ENCODE results near the gene PPP1R12B. TPM values are rescaled to one million over a fixed set of nuclear protein-coding genes. Genes with fewer than 3 reads are reported as not detected.

PPP1R12B gene
- total RNA-seq, 3 donors from 2014 or later, result 80.9 to 655 (median 89.0) TPM

DNA sequence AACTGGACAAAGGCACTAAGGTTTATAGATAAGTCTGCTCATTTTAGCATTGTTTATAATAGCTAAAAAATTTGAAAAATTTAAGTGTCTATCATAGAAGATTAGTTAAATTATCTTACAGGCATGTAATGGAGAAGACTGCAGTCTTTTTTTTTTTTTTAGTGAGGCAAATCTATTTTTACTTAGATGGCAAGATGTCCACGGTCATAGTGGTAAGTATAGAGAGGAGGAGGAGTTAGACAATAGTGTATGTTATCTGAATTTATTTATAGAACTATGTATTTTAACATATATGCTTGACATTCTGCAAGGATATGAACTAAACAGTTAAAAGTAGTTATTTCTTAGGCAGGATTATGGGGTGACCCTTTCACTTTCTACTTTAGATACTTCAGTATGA lies 212.7 kb downstream of the PPP1R12B start:
- ATAC-seq (no peak), DNase-seq (no peak)
- Histone ChIP-seq H3K4me3 (no peak overlapping the region), H3K4me1 (ENCODE audit: low read depth) (peaks cover 8% of the 10 kb centered on the region), H3K9me3 (no peaks in the 10 kb centered on the region), H3K36me3 (ENCODE audit: low read depth) (no peaks in the 10 kb centered on the region)
- intact Hi-C loops (cut with DNase I, micrococcal nuclease), result no loop called here
- TF ChIP-seq, protein P1, sequence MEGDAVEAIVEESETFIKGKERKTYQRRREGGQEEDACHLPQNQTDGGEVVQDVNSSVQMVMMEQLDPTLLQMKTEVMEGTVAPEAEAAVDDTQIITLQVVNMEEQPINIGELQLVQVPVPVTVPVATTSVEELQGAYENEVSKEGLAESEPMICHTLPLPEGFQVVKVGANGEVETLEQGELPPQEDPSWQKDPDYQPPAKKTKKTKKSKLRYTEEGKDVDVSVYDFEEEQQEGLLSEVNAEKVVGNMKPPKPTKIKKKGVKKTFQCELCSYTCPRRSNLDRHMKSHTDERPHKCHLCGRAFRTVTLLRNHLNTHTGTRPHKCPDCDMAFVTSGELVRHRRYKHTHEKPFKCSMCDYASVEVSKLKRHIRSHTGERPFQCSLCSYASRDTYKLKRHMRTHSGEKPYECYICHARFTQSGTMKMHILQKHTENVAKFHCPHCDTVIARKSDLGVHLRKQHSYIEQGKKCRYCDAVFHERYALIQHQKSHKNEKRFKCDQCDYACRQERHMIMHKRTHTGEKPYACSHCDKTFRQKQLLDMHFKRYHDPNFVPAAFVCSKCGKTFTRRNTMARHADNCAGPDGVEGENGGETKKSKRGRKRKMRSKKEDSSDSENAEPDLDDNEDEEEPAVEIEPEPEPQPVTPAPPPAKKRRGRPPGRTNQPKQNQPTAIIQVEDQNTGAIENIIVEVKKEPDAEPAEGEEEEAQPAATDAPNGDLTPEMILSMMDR (IDR thresholded peaks at IDR 0.05), result no peak

- no peak for DNase-seq
- H3K4me3 ChIP-seq, result no peak overlapping the region
- H3K36me3 ChIP-seq (ENCODE audit: low read depth), result no peaks in the 10 kb centered on the region
- no peaks in the 10 kb centered on the region for H3K9me3 ChIP-seq
- TF ChIP-seq, protein P1 (IDR thresholded peaks at IDR 0.05), result no peak
- intact Hi-C loops (cut with DNase I, micrococcal nuclease), result no loop called here
- peaks cover 8% of the 10 kb centered on the region for H3K4me1 ChIP-seq (ENCODE audit: low read depth)
- ATAC-seq, result no peak
These were observed 213.4 kb downstream of the PPP1R12B start for GRCh38 chr1:202561726-202562443.

GRCh38 chr1:202562444-202563060 lies 214.1 kb downstream of the PPP1R12B start:
- intact Hi-C loops (cut with DNase I, micrococcal nuclease), result no loop called here
- ATAC-seq (no peak), DNase-seq (no peak)
- Histone ChIP-seq H3K36me3 (ENCODE audit: low read depth) (no peaks in the 10 kb centered on the region), H3K4me1 (ENCODE audit: low read depth) (peaks cover 4% of the 10 kb centered on the region), H3K9me3 (no peaks in the 10 kb centered on the region), H3K4me3 (no peak overlapping the region)
- TF ChIP-seq, protein P1 (IDR thresholded peaks at IDR 0.05), result no peak

- ATAC-seq (no peak), DNase-seq (no peak)
- intact Hi-C loops (cut with DNase I, micrococcal nuclease), result no loop called here
- Histone ChIP-seq H3K4me1 (ENCODE audit: low read depth) (peaks cover 4% of the 10 kb centered on the region), H3K36me3 (ENCODE audit: low read depth) (no peaks in the 10 kb centered on the region), H3K9me3 (no peaks in the 10 kb centered on the region), H3K4me3 (no peak overlapping the region)
- TF ChIP-seq, protein P1 (IDR thresholded peaks at IDR 0.05), result no peak
These were observed 215.3 kb downstream of the PPP1R12B start for GRCh38 chr1:202563818-202564217.

DNA sequence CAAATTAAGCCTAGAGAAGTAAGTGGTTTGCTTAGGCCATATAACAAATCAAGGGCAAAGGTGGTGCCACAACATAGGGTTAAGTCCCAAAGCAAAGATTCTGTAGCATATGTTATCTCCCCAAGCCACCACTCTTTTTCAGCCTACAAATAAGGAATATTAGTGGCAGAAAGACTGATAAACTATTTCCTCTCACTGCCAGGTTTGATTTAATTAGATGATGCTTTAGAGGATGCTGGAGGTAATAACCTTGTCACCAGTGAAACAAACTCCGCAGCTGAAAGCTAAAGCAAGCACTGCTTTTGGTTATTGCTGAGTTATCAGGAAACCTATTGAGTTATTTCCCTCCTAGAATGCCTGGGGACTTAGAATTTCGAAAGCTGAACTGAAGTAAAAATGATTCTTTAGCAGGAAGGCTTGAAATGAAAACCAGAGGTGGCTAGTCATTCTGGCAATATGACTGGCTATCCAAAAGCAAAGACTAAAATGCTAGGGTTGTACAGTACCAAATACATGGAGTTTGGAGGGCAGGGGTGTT lies 216.5 kb downstream of the PPP1R12B start:
- TF ChIP-seq, protein P1 (IDR thresholded peaks at IDR 0.05), result no peak
- DNase-seq (no peak), ATAC-seq (no peak)
- Histone ChIP-seq H3K4me1 (ENCODE audit: low read depth) (peaks cover 4% of the 10 kb centered on the region), H3K36me3 (ENCODE audit: low read depth) (no peaks in the 10 kb centered on the region), H3K9me3 (no peaks in the 10 kb centered on the region), H3K4me3 (no peak overlapping the region)
- intact Hi-C loops (cut with DNase I, micrococcal nuclease), result no loop called here

Measured in mucosa of descending colon (tissue), 3 donors.